Mesendoderm (in vitro differentiated cells): ENCODE results near the gene DUSP10.

Experiments used
- DNase-seq: peaks from one replicate; pipeline ENCODE4 v3.0.0; 2013
- H2AK5ac ChIP-seq: 2 replicates; pipeline ENCODE4 v1.6.1; 2013; ENCODE audit warnings: low read length, inconsistent platforms
- H2BK120ac ChIP-seq: 2 replicates; pipeline ENCODE4 v1.6.1; 2013; ENCODE audit warnings: low read depth, mild to moderate bottlenecking, low read length, moderate library complexity, mixed read lengths
- H2BK15ac ChIP-seq: replicated peaks from 2 replicates; pipeline ENCODE4 v1.6.1; 2013; ENCODE audit warnings: low read depth, mild to moderate bottlenecking, moderate library complexity
- H2BK5ac ChIP-seq: 2 replicates; pipeline ENCODE4 v1.6.1; 2013; ENCODE audit warnings: low read length, inconsistent platforms
- H3K18ac ChIP-seq: 2 replicates; pipeline ENCODE4 v1.6.1; 2013; ENCODE audit warnings: mild to moderate bottlenecking, low read length, mixed read lengths
- H3K23ac ChIP-seq: one replicate; pipeline ENCODE4 v1.6.1; 2013; ENCODE audit warnings: low read length
- H3K27ac ChIP-seq: 2 replicates; pipeline ENCODE4 v1.5.1; 2013; ENCODE audit warnings: low read depth, mild to moderate bottlenecking, inconsistent platforms, low read length, moderate library complexity
- H3K27me3 ChIP-seq: 2 replicates; pipeline ENCODE4 v1.6.1; 2013; ENCODE audit warnings: low read length, control low read depth, mild to moderate bottlenecking, inconsistent platforms; ENCODE audit not compliant: insufficient read depth, poor library complexity
- H3K36me3 ChIP-seq: 2 replicates; pipeline ENCODE4 v1.6.1; 2013; ENCODE audit warnings: low read length, inconsistent platforms; ENCODE audit not compliant: control insufficient read depth, insufficient read depth
- H3K4ac ChIP-seq: one replicate; pipeline ENCODE4 v1.6.1; 2013; ENCODE audit warnings: low read depth, mild to moderate bottlenecking, low read length, moderate library complexity
- H3K4me1 ChIP-seq: 2 replicates; pipeline ENCODE4 v1.6.1; 2013; ENCODE audit warnings: low read depth, low read length, inconsistent platforms; ENCODE audit not compliant: control insufficient read depth
- H3K4me2 ChIP-seq: 2 replicates; pipeline ENCODE4 v1.6.1; 2013; ENCODE audit warnings: low read length
- H3K4me3 ChIP-seq: 2 replicates; pipeline ENCODE4 v1.5.1; 2013; ENCODE audit warnings: mild to moderate bottlenecking, low read length
- H3K56ac ChIP-seq: one replicate; pipeline ENCODE4 v1.6.1; 2013; ENCODE audit warnings: low read length
- H3K79me1 ChIP-seq: 2 replicates; pipeline ENCODE4 v1.6.1; 2013; ENCODE audit warnings: low read length, inconsistent platforms
- H3K79me2 ChIP-seq: 2 replicates; pipeline ENCODE4 v1.6.1; 2013; ENCODE audit warnings: mild to moderate bottlenecking, low read length; ENCODE audit not compliant: control insufficient read depth, insufficient read depth
- H3K9ac ChIP-seq: 2 replicates; pipeline ENCODE4 v1.6.1; 2013; ENCODE audit warnings: low read length, inconsistent platforms
- H4K5ac ChIP-seq: one replicate; pipeline ENCODE4 v1.6.1; 2013; ENCODE audit warnings: low read length
- H4K8ac ChIP-seq: one replicate; pipeline ENCODE4 v1.6.1; 2013; ENCODE audit warnings: low read depth, mild to moderate bottlenecking, control low read depth, low read length, moderate library complexity
- WGBS: extraction: QIAGEN DNeasy Blood & Tissue Kit; methylation state at CpG from one replicate; pipeline ENCODE4 v1.1.7; 2013; ENCODE audit warnings: low lambda C conversion rate, missing lambda C conversion rate; ENCODE audit not compliant: insufficient coverage; ENCODE audit errors: extremely low coverage; 5-methylcytosine and 5-hydroxymethylcytosine counted together

The DUSP10 gene

DNA sequence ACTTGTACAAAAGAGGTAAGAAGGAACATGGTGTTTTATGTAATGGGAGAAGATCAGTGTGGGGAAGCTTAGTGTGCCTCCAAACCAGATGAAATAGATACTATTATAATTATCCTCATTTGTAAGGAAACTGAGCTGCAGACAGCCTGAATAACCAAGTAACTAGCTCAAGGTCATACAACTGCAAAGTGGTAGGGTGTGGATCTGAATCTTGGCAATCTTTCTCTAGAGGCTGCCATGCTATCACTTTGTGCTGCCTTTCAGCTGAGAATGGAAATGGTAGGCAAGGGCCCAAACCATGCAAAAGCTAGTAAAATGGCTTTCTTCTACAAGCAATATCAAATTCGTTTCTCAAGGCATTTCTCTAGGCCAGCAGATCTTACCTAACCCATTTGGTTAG, 51.0 kb downstream of the DUSP10 start:
- no peaks in the 10 kb centered on the region for H3K79me2 ChIP-seq
- no peak overlapping the region for H4K5ac ChIP-seq
- no CpG with 5 or more reads among the region's 1 CpG for WGBS
- no peak overlapping the region for H3K4me2 ChIP-seq
- H3K9ac ChIP-seq: no peak overlapping the region
- H3K4me3 ChIP-seq: no peak overlapping the region
- no peak overlapping the region for H3K56ac ChIP-seq
- no peaks in the 10 kb centered on the region for H3K79me1 ChIP-seq
- no peak overlapping the region for H2BK5ac ChIP-seq
- no peaks in the 10 kb centered on the region for H3K27me3 ChIP-seq
- H3K27ac ChIP-seq: no peak overlapping the region
- no peaks in the 10 kb centered on the region for H3K4me1 ChIP-seq
- DNase-seq: no peak
- no peak overlapping the region for H2BK15ac ChIP-seq
- no peaks in the 10 kb centered on the region for H3K36me3 ChIP-seq
- no peak overlapping the region for H2AK5ac ChIP-seq
- H3K4ac ChIP-seq: no peak overlapping the region
- no peak overlapping the region for H3K23ac ChIP-seq
- no peak overlapping the region for H2BK120ac ChIP-seq
- no peak overlapping the region for H3K18ac ChIP-seq
- no peak overlapping the region for H4K8ac ChIP-seq

DNA sequence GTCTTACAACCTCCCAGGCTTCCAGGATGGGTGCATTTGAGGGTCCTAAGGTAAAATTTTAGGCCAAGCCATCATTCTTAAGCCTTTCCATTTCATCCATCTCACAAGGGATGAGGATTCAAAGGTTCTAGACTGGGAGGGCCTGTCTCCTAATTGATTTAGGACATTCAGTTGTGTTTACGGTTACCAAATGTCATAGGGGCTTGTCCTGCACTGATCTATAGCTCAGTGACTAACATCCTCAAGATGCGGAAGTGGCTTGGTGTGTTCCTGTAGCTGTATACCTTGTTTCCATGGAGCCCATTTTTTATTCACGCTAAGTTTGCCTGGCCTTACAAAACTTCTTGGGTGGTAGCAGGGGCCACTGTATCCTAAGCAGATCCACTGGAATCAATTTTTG, 52.8 kb downstream of the DUSP10 start:
- no peaks in the 10 kb centered on the region for H3K79me1 ChIP-seq
- no peak overlapping the region for H3K4ac ChIP-seq
- no peak overlapping the region for H3K4me2 ChIP-seq
- H4K5ac ChIP-seq: no peak overlapping the region
- H3K56ac ChIP-seq: no peak overlapping the region
- no peak for DNase-seq
- no peaks in the 10 kb centered on the region for H3K36me3 ChIP-seq
- no peak overlapping the region for H3K23ac ChIP-seq
- H3K27me3 ChIP-seq: no peaks in the 10 kb centered on the region
- H4K8ac ChIP-seq: no peak overlapping the region
- no peak overlapping the region for H2BK15ac ChIP-seq
- H3K9ac ChIP-seq: no peak overlapping the region
- H3K79me2 ChIP-seq: no peaks in the 10 kb centered on the region
- H2BK120ac ChIP-seq: no peak overlapping the region
- no CpG with 5 or more reads among the region's 3 CpGs for WGBS
- no peak overlapping the region for H3K18ac ChIP-seq
- H2BK5ac ChIP-seq: no peak overlapping the region
- H3K4me3 ChIP-seq: no peak overlapping the region
- no peaks in the 10 kb centered on the region for H3K4me1 ChIP-seq
- H2AK5ac ChIP-seq: no peak overlapping the region
- no peak overlapping the region for H3K27ac ChIP-seq

DNA sequence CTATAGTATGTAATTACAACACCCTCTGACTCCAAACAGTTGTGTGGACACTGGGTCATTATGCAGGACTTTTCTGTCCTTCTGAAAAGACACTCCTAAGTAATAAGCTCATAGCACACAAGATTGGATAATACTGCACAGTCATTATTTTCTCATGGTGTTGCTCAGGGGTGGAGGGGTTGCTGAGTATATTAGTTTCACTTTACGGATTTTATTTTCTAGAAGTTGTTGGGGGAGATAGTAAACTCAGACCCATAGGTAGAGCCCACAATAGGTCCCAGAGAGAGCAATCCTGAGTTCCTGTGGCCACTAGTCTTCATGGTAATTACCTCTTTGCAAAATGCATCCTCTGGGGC, 53.4 kb downstream of the DUSP10 start:
- Histone ChIP-seq H3K18ac (no peak overlapping the region), H3K27ac (no peak overlapping the region), H2BK120ac (no peak overlapping the region), H3K27me3 (no peaks in the 10 kb centered on the region), H3K4me2 (no peak overlapping the region), H3K79me1 (no peaks in the 10 kb centered on the region), H4K5ac (no peak overlapping the region), H2BK15ac (no peak overlapping the region), H3K36me3 (no peaks in the 10 kb centered on the region), H3K56ac (no peak overlapping the region), H3K23ac (no peak overlapping the region), H2BK5ac (no peak overlapping the region), H3K4me3 (no peak overlapping the region), H2AK5ac (no peak overlapping the region), H3K4ac (no peak overlapping the region), H3K79me2 (no peaks in the 10 kb centered on the region), H4K8ac (no peak overlapping the region), H3K9ac (no peak overlapping the region), H3K4me1 (no peaks in the 10 kb centered on the region)
- no CpG with 5 or more reads among the region's 1 CpG for WGBS
- DNase-seq: no peak

DNA sequence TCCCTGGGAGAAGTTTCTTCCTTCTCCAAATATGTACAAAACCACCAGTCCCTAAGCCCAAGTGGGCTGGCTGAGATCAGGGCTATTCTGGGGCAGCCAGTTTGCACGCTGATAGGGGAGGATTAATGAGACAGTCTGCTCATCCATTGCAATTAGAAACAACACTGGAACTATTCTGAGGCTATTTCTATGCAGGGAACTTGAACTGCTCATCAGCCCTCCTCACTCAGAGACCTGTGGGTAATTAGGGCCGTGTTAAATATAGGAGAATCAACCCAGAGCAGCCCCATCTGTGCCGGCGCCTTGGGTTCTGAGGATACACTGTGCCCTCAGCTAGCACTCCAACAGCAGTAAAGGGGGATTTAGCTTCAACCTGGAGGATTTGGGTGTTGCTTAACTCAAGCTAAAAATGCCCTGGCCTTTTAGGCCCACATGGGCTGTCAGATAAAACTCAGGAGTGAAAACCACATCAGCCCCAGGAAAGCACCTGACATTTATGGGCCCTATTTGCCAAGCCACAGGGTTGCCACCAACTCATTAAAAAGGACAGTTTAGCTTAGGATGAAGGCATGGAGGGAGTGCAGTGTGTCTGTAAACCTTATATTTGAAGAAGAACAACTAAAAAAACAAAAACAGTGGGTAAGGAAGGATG, 53.9 kb downstream of the DUSP10 start:
- Histone ChIP-seq H2BK15ac (no peak overlapping the region), H2AK5ac (no peak overlapping the region), H3K27ac (no peak overlapping the region), H3K36me3 (no peaks in the 10 kb centered on the region), H3K18ac (no peak overlapping the region), H3K4me2 (no peak overlapping the region), H3K23ac (no peak overlapping the region), H4K5ac (no peak overlapping the region), H3K79me2 (no peaks in the 10 kb centered on the region), H3K56ac (no peak overlapping the region), H2BK120ac (no peak overlapping the region), H3K4me1 (no peaks in the 10 kb centered on the region), H3K9ac (no peak overlapping the region), H2BK5ac (no peak overlapping the region), H3K4ac (no peak overlapping the region), H4K8ac (no peak overlapping the region), H3K4me3 (no peak overlapping the region), H3K79me1 (no peaks in the 10 kb centered on the region), H3K27me3 (no peaks in the 10 kb centered on the region)
- WGBS: no CpG with 5 or more reads among the region's 4 CpGs
- DNase-seq: no peak

DNA sequence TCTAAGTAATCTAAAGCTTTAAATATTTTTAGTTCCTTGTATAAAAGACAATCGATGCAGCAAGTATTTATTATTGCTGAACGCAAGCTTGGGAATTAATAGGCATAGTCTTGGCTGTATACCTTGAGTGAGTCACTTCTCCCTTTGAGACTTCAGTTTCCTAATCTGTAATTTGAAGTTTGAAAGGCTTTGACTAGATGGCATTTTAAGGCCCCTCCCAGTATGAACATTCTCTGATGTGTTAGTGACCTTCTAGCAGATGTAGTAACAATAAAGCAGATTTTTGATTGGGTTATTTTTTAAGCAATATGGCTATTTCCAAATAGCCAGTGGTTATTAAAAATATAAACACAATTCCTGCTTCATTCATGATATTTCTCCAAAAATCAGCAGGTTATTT, 58.2 kb downstream of the DUSP10 start:
- Histone ChIP-seq H3K27me3 (no peaks in the 10 kb centered on the region), H3K18ac (no peak overlapping the region), H3K4ac (no peak overlapping the region), H3K9ac (no peak overlapping the region), H2BK120ac (no peak overlapping the region), H3K79me1 (no peaks in the 10 kb centered on the region), H2AK5ac (no peak overlapping the region), H3K36me3 (no peaks in the 10 kb centered on the region), H3K23ac (no peak overlapping the region), H2BK15ac (no peak overlapping the region), H3K4me2 (no peak overlapping the region), H3K27ac (no peak overlapping the region), H3K56ac (no peak overlapping the region), H3K4me3 (no peak overlapping the region), H3K79me2 (no peaks in the 10 kb centered on the region), H4K8ac (no peak overlapping the region), H2BK5ac (no peak overlapping the region), H3K4me1 (no peaks in the 10 kb centered on the region), H4K5ac (no peak overlapping the region)
- no CpG with 5 or more reads among the region's 2 CpGs for WGBS
- no peak for DNase-seq

DNA sequence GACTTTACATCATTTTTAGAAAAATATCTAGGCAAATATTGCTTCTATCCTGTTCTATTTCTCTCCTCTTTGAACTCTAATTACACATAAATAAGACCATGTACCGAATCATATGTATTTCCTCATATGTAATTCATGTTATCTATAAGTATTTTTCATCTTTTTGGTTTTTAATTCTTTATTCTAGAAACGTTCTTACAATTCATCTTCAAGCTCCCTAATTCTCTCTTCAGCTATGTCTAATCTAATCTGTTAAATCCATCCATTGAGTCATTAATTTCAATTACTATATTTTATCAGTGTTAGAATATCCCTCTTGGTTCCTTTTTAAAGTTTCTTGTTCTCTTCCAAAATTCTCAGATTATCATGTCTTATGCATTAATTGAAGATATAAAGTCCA, 61.8 kb downstream of the DUSP10 start:
- Histone ChIP-seq H3K18ac (no peak overlapping the region), H3K9ac (no peak overlapping the region), H3K79me1 (no peaks in the 10 kb centered on the region), H3K4ac (no peak overlapping the region), H4K5ac (no peak overlapping the region), H3K27ac (no peak overlapping the region), H2BK5ac (no peak overlapping the region), H3K56ac (no peak overlapping the region), H2BK15ac (no peak overlapping the region), H3K4me1 (no peaks in the 10 kb centered on the region), H3K36me3 (no peaks in the 10 kb centered on the region), H2AK5ac (no peak overlapping the region), H3K4me3 (no peak overlapping the region), H4K8ac (no peak overlapping the region), H3K23ac (no peak overlapping the region), H2BK120ac (no peak overlapping the region), H3K27me3 (no peaks in the 10 kb centered on the region), H3K79me2 (no peaks in the 10 kb centered on the region), H3K4me2 (no peak overlapping the region)
- no peak for DNase-seq
- WGBS: no CpG with 5 or more reads among the region's 2 CpGs
